VCaP (cell line): ENCODE results near the gene DRAP1.

Source experiments
- H3K27ac ChIP-seq: fragments of 450-650 bp; 2 replicates; pipeline ENCODE4 v1.5.1; 2017
- TF ChIP-seq, protein P1 (sequence below): fragments of 450-650 bp; conservative IDR thresholded peaks from 2 replicates; pipeline ENCODE4 v1.5.1; 2017; ENCODE audit warnings: mild to moderate bottlenecking, moderate library complexity

Gene DRAP1

DNA sequence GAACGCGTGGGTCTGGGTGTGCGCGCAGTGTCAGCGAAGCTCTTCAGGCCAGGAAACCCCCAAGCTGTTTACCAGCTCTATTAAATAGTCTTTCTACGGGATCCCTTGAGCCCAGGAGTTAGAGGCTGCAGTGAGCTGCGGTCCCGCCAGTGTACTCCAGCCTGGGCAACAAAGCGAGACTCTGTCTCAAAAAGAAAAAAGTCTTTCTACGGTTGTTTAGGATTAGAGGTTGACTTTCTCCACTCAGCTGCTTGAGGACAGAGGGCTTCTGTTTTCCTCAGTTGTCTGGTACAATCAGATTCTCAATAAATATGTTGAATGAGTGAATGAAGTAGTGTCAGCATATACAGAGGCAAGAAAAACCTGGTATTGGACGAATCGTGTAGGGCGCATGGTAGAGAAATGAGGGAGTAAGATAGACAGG is 42.9 kb downstream of the DRAP1 start:
- H3K27ac ChIP-seq: peak overlapping the region; percentile 98

GRCh38 chr11:65964906-65965305 is 45.7 kb downstream of the DRAP1 start:
- TF ChIP-seq, protein P1, sequence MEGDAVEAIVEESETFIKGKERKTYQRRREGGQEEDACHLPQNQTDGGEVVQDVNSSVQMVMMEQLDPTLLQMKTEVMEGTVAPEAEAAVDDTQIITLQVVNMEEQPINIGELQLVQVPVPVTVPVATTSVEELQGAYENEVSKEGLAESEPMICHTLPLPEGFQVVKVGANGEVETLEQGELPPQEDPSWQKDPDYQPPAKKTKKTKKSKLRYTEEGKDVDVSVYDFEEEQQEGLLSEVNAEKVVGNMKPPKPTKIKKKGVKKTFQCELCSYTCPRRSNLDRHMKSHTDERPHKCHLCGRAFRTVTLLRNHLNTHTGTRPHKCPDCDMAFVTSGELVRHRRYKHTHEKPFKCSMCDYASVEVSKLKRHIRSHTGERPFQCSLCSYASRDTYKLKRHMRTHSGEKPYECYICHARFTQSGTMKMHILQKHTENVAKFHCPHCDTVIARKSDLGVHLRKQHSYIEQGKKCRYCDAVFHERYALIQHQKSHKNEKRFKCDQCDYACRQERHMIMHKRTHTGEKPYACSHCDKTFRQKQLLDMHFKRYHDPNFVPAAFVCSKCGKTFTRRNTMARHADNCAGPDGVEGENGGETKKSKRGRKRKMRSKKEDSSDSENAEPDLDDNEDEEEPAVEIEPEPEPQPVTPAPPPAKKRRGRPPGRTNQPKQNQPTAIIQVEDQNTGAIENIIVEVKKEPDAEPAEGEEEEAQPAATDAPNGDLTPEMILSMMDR: no peak
- H3K27ac ChIP-seq: no peak overlapping the region

More for the DNA sequence above, 42.9 kb downstream of the DRAP1 start:
- TF ChIP-seq, protein P1: no peak

GRCh38 chr11:65965986-65966762 is 46.9 kb downstream of the DRAP1 start:
- TF ChIP-seq, protein P1: no peak
- no peak overlapping the region for H3K27ac ChIP-seq

GRCh38 chr11:65967329-65967934 is 48.2 kb downstream of the DRAP1 start:
- TF ChIP-seq, protein P1: no peak
- no peak overlapping the region for H3K27ac ChIP-seq

GRCh38 chr11:65968600-65969482 is 49.6 kb downstream of the DRAP1 start:
- H3K27ac ChIP-seq: no peak overlapping the region
- TF ChIP-seq, protein P1: 0 out of 2 replicates have a peak, but pooled peaks have one; percentile 11
